T-helper 1 cell treated with Interleukin-12 subunit alpha and Interleukin-12 subunit beta and Interleukin-4 antibody, amounts not matched to agents 30 μg/mL and 1 μg/mL, for 36 hours (primary cell): ENCODE measurements around the gene VWC2L.

ENCODE experiments used
- H3K27ac Mint-ChIP-seq: one replicate; pipeline ENCODE4 v1.8.0; 2021; ENCODE audit warnings: mild to moderate bottlenecking, mixed read lengths
- H3K27me3 Mint-ChIP-seq: one replicate; pipeline ENCODE4 v1.8.0; 2021; ENCODE audit warnings: low read depth, mixed read lengths
- H3K36me3 Mint-ChIP-seq: one replicate; pipeline ENCODE4 v1.8.0; 2021; ENCODE audit warnings: low read depth, mixed read lengths
- H3K4me1 Mint-ChIP-seq: one replicate; pipeline ENCODE4 v1.8.0; 2021; ENCODE audit warnings: low read depth, mixed read lengths
- H3K4me3 Mint-ChIP-seq: one replicate; pipeline ENCODE4 v1.8.0; 2021; ENCODE audit warnings: mild to moderate bottlenecking, moderate library complexity, mixed read lengths
- H3K9me3 Mint-ChIP-seq: one replicate; pipeline ENCODE4 v1.8.0; 2021; ENCODE audit warnings: mixed read lengths

The VWC2L gene

DNA sequence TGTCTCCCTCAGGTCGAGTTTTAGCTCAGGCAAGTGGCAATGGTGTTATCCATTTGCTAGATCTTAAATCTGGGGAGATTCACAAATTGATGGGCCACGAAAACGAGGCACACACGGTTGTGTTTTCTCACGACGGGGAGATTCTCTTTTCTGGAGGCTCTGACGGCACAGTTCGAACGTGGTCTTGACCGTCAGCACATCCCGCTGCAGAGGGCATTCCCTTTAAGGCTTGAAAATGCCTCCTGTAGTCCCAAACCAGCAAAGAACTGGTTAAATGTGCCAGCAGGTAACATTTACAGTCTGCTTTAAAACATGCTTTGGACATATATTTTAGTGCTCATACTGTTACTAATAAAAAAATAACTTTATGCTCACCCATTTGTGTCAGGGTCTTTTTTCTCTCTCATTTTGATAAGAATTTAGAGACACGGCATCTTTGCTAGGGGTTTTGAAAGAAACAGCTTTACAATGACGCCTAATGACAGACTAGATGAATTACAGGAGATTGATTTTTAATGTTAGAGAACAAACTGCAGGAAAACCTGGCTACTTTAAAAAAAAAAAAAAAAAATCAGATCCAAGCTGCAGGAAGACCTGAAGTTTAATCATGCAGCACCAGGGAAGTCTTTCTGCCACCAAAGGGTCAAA, 602 bp upstream of the VWC2L start:
- Mint-ChIP-seq H3K4me1 (no peaks in the 10 kb centered on the region), H3K4me3 (no peak overlapping the region), H3K36me3 (no peaks in the 10 kb centered on the region), H3K9me3 (no peaks in the 10 kb centered on the region), H3K27me3 (no peaks in the 10 kb centered on the region), H3K27ac (no peak overlapping the region)

DNA sequence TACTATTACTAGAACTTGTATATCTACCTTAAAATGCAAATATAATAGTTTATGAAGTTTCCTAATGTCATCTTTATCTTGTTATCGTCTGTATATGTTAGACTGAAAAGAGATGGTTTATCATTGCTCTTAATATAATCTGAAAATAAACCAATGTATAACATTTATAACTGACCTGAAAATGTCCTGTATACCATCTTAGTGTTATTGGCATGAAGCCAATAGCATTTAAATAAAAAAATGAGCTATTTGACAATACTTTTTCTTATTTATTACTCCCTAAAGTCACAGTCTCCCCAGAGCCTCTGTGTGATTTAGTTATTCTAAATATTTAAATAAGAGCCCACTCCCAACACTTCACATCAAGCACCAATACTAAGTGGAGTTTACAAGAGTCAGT, 1.8 kb downstream of the VWC2L start:
- H3K27ac Mint-ChIP-seq = no peak overlapping the region
- no peaks in the 10 kb centered on the region for H3K27me3 Mint-ChIP-seq
- H3K36me3 Mint-ChIP-seq = no peaks in the 10 kb centered on the region
- no peaks in the 10 kb centered on the region for H3K9me3 Mint-ChIP-seq
- H3K4me3 Mint-ChIP-seq = no peak overlapping the region
- no peaks in the 10 kb centered on the region for H3K4me1 Mint-ChIP-seq

DNA sequence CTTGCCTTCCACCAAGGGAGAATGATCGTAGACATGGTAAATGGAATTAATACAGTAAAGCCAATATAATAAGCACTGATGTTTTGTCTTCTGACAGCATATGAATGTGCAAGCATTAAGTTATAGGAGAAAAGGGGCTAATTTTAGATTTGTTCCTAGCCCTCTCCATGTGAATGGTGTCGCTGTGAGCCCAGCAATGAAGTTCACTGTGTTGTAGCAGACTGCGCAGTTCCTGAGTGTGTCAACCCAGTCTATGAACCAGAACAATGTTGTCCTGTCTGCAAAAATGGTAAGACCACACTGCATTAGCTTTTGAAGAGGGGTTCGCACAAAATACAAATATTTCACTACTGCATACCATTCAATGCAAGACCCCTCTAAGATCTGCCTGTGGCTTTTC, 25.6 kb downstream of the VWC2L start:
- H3K27ac Mint-ChIP-seq = no peak overlapping the region
- H3K4me3 Mint-ChIP-seq = no peak overlapping the region
- H3K36me3 Mint-ChIP-seq = no peaks in the 10 kb centered on the region
- H3K9me3 Mint-ChIP-seq = no peaks in the 10 kb centered on the region
- no peaks in the 10 kb centered on the region for H3K4me1 Mint-ChIP-seq
- H3K27me3 Mint-ChIP-seq = no peaks in the 10 kb centered on the region

DNA sequence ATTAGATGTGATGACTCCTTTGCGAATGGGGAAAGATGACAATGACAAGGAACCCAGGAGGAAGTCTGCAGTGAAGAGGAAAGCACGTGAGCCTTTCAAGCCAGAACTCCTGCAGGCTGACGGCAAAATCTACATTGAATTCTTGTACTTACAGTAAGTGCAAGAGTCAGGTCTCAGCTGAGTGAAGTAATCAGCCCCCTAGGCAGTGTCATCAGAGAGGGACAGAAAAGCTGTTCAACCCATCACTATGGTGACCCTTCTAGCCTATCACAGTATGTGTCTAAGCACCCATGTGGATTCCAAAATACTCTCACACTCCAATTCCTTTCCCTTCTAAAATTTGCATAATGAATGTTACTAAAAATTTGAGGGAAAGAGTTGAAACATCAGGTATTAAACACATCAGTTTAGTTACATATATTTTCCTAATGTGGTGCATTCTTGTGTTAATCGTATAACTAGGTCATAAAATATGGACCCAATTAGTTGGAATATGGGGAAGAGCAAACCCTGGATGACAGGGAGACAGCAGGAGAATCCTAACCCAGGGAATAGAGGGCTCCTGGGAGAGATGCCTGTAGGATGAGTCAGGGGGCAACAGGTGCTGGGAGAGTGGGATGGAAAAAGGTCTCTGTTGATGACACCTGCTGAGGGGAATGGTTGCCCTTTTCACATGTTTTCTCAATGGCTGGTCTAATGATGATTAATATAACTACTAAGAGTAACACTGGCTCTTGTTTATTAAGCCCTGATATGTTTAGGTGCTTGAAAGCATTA, 39.5 kb downstream of the VWC2L start:
- no peaks in the 10 kb centered on the region for H3K27me3 Mint-ChIP-seq
- no peaks in the 10 kb centered on the region for H3K36me3 Mint-ChIP-seq
- no peak overlapping the region for H3K4me3 Mint-ChIP-seq
- H3K4me1 Mint-ChIP-seq = no peaks in the 10 kb centered on the region
- no peak overlapping the region for H3K27ac Mint-ChIP-seq
- H3K9me3 Mint-ChIP-seq = no peaks in the 10 kb centered on the region

DNA sequence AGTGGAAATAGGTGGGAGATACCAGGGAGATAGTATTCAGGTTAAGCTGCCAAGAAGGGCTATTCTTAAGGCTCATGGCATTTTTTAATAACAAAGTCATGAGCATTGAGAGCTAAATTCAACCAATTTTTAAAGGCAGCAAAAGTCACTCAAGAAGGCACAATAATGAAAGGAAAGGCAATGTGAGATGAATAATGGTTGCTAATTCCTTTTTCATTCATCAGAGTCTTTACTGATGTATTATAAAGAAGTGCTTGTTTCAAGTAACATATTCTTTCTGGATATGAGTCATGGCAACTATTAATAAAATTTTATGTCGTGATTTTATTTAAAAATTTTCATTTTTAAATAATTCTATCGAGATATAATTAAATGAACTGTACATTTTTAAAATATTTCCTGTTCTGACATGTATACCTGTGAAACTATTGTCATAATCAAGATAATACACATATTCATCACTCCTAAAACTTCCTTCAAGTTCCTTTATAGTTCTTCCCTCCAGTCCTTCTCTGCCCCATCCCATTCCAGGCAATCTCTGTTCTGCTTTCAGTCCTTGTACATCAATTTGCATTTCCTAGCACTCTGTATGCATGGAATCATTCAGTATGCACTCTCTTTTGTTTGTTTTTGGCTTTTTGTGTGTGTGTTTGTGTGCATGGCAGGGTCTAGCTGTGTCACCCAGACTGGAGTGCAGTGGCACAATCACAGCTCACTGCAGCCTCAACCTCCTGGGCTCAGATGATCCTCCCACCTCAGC, 40.8 kb downstream of the VWC2L start:
- Mint-ChIP-seq H3K4me3 (no peak overlapping the region), H3K9me3 (no peaks in the 10 kb centered on the region), H3K27ac (no peak overlapping the region), H3K27me3 (no peaks in the 10 kb centered on the region), H3K36me3 (no peaks in the 10 kb centered on the region), H3K4me1 (no peaks in the 10 kb centered on the region)

DNA sequence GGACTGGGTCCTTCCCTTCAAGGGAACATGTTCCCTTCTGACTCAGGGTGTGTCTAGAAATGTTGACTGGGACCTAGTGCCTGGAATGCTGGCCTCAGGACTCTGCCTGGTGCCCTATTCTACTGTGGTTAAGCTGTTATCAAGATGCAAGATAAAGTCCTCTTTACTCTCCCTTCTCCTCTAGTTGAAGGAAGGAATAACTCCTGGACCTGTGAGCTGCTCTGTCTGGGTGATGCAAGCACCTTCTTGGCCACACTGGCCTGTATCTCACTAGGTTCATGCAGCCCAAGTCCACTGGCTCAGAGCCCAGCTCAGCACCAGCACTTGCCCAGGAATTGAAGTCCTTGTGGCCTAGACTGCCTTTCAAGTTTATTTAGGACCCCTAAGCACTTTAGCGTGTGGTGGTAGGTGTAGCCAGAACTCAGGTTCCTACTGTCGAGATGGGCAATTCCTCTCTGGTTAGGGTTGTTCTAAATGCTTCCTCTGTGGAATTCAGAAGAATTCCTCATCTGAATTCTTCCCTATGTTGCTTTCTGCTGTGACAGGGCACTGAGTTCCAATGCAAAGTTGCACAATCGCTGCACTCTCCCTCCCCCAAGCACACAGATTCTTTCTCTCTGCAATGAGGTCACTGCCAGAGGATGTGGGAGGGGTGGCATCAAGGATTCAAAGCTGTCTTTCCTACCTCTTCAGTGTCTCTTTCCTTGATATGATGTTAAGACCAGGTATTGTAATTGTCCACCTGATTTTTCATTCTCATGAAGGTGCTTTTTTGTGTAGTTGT, 54.7 kb downstream of the VWC2L start:
- no peaks in the 10 kb centered on the region for H3K4me1 Mint-ChIP-seq
- H3K9me3 Mint-ChIP-seq = peaks cover 4% of the 10 kb centered on the region
- H3K27me3 Mint-ChIP-seq = no peaks in the 10 kb centered on the region
- no peak overlapping the region for H3K4me3 Mint-ChIP-seq
- H3K36me3 Mint-ChIP-seq = no peaks in the 10 kb centered on the region
- H3K27ac Mint-ChIP-seq = no peak overlapping the region

DNA sequence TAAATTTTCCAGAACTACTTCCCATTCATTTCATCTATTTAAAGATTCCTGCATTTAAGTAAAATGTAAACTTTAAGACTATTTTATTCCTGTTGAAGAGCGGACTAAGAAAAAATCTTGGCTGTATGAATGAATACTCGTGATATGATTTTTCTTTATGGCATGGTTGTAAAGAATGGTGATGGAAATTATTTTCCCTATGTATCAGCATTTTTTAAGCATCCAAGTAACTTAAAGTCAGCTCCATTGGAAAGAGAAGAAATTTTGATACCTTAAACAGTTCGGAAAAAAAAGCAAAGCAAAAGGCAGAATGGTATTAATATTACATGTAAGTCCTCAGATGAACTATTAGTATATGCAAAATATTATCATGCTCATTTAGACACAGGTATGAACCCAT, 58.9 kb downstream of the VWC2L start:
- Mint-ChIP-seq H3K4me1 (no peaks in the 10 kb centered on the region), H3K27me3 (no peaks in the 10 kb centered on the region), H3K27ac (no peak overlapping the region), H3K9me3 (no peaks in the 10 kb centered on the region), H3K36me3 (no peaks in the 10 kb centered on the region), H3K4me3 (no peak overlapping the region)

DNA sequence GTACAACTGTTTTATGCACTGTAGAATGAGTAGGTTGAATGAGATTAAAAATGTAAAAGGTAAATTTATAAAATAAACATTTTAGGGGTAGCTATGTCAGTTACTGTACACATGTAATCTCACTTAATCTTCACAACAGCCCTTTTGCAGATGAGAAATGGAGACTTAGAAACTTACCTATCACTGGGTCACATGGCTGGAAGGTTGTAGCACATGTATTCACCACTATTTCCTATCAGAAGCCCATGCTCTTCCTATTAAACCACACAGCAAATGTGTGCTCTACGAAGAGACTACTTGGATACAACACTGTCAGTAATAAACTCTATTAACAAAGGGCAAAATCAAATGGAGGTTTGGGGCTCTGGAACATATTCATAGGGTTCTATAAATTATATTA, 60.5 kb downstream of the VWC2L start:
- Mint-ChIP-seq H3K27ac (no peak overlapping the region), H3K27me3 (no peaks in the 10 kb centered on the region), H3K4me1 (no peaks in the 10 kb centered on the region), H3K36me3 (no peaks in the 10 kb centered on the region), H3K4me3 (no peak overlapping the region), H3K9me3 (no peaks in the 10 kb centered on the region)

DNA sequence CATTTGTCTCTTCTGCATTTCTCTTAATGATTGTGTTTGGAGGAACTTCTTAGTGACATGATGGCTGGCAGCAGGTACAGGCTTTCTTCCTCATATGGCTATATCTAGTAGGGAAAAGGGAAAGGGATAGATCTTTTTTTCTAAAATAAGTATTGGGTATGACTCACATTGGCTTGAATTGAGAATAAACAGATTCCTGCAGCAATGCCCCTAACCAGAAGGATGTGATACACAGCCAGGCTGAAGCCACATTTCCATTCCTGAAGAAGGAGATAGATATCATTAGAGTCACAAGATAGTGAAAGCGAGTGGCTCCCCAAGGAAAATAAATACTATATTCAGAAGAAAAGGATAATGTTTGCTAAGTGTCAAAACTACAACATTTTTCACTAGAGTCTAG, 61.1 kb downstream of the VWC2L start:
- no peaks in the 10 kb centered on the region for H3K36me3 Mint-ChIP-seq
- no peaks in the 10 kb centered on the region for H3K4me1 Mint-ChIP-seq
- no peak overlapping the region for H3K4me3 Mint-ChIP-seq
- no peak overlapping the region for H3K27ac Mint-ChIP-seq
- H3K9me3 Mint-ChIP-seq = no peaks in the 10 kb centered on the region
- no peaks in the 10 kb centered on the region for H3K27me3 Mint-ChIP-seq

DNA sequence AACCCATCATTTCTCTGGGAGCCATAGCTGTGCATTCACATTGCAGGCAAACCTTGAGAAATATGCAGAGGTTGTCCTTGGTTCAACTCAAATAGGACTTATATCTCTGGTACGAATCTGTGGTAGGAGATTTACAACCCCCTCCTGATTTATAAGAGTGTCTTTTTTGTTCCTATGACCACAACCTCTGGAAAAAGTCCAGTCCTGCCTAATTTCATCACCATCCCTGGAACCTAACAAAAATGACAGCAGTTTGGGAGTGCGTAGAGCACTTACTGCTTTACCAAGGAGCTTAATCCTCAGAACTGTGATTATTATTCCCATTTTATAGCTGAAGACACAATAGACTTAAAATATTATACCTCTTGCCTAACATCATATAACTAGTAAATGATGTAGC, 66.5 kb downstream of the VWC2L start:
- Mint-ChIP-seq H3K27ac (no peak overlapping the region), H3K36me3 (no peaks in the 10 kb centered on the region), H3K4me1 (no peaks in the 10 kb centered on the region), H3K27me3 (no peaks in the 10 kb centered on the region), H3K9me3 (no peaks in the 10 kb centered on the region), H3K4me3 (no peak overlapping the region)

DNA sequence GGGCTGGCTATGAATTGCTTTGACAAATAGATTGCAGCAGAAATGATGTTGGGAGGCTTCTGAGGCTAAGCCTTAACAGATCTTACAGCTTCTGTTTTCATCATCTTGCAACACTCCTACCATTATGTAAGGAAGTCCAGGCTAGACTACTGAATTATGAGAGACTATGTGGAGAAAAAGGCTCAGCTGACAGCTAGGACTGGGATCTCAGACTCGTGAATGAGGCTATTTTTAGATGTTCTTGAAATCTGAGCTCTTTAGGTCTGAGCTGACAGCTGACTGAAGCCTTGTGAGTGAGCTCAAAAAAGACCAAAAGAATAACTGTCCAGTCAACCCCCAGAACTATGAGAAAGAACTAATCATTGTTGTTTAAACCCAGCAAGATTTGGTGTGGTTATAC, 70.3 kb downstream of the VWC2L start:
- H3K9me3 Mint-ChIP-seq = no peaks in the 10 kb centered on the region
- no peaks in the 10 kb centered on the region for H3K4me1 Mint-ChIP-seq
- H3K36me3 Mint-ChIP-seq = no peaks in the 10 kb centered on the region

DNA sequence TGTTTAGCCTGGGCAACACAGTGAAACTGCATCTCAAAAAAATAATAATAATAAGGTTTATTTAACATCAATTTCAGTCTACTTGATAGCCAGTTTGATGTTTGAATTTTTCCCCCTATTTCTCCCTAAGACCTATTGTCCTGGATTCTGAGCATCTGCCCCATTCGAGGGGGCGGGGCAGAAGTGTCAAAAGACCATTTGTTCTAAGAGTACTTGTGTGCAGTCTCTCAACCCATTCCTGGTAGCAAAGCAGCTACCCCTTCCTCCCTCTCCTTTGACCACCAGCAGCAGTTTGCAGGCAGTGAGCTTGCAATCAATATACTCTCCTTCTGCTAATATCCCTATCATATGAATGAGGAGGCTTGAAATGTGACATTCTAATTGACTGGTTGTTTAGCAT, 71.9 kb downstream of the VWC2L start:
- no peak overlapping the region for H3K4me3 Mint-ChIP-seq
- H3K9me3 Mint-ChIP-seq = no peaks in the 10 kb centered on the region
- no peaks in the 10 kb centered on the region for H3K27me3 Mint-ChIP-seq
- no peaks in the 10 kb centered on the region for H3K36me3 Mint-ChIP-seq
- H3K27ac Mint-ChIP-seq = no peak overlapping the region
- H3K4me1 Mint-ChIP-seq = no peaks in the 10 kb centered on the region

More for the DNA sequence above, 70.3 kb downstream of the VWC2L start:
- H3K27ac Mint-ChIP-seq = no peak overlapping the region
- no peak overlapping the region for H3K4me3 Mint-ChIP-seq
- no peaks in the 10 kb centered on the region for H3K27me3 Mint-ChIP-seq

DNA sequence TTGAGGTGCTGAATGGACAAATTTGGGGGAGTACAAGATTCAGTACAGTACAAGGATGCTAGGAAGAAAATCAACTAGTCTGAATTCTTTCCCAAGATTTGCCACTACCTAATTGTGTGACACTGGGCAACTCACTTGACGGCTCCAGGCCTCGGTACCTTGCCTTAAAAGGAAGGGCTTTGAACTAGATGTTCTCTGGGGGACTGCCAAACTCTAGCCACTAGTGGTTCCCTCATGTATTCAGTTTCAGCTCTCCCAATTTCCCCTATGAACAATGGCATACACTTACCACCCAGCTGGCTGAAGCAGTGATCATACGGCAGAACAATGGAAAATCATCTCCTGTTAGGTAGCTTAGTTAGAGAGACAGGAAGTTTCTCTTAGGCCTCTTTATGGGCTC, 73.4 kb downstream of the VWC2L start:
- Mint-ChIP-seq H3K4me1 (no peaks in the 10 kb centered on the region), H3K27me3 (no peaks in the 10 kb centered on the region), H3K27ac (no peak overlapping the region), H3K36me3 (no peaks in the 10 kb centered on the region), H3K9me3 (no peaks in the 10 kb centered on the region), H3K4me3 (no peak overlapping the region)

DNA sequence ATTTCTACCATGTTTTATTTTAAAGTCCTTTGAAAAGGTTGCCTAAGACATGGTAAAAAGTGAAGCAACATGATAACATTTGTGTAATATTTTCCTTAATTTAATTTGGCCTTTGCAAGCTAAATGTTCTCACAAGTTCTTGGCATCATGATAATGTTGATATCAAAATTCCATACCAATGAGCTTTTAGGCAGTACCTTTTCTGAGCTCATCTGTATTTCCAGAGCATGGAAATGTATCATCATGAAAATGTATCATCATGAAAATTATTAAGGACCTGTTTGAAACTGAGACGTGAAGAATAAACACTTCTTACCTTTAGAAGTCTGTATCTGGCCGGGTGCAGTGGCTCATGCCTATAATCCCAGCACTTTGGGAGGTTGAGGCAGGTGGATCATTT, 73.8 kb downstream of the VWC2L start:
- no peaks in the 10 kb centered on the region for H3K9me3 Mint-ChIP-seq
- H3K4me1 Mint-ChIP-seq = no peaks in the 10 kb centered on the region
- no peaks in the 10 kb centered on the region for H3K36me3 Mint-ChIP-seq
- no peaks in the 10 kb centered on the region for H3K27me3 Mint-ChIP-seq
- H3K27ac Mint-ChIP-seq = no peak overlapping the region
- H3K4me3 Mint-ChIP-seq = no peak overlapping the region
